HG02870 (cell line): ENCODE results near the gene WFDC9.
"Not testable (repeated sequence)": the region's sequence is repeated elsewhere in the genome, so short reads cannot be mapped to it uniquely, and the experiment has no call there.

Source experiments
- ATAC-seq: cut with Tn5 transposase; IDR thresholded peaks from one replicate; pipeline ENCODE4 v1.9.1; 2021; ENCODE audit warnings: mild to moderate bottlenecking, moderate library complexity; ENCODE audit not compliant: unreplicated experiment

Gene WFDC9

GRCh38 chr20:45593498-45593897 lies 37.6 kb downstream of the WFDC9 start:
- no peak for ATAC-seq

GRCh38 chr20:45592574-45593189 lies 38.4 kb downstream of the WFDC9 start:
- no peak for ATAC-seq

GRCh38 chr20:45589725-45590124 lies 41.4 kb downstream of the WFDC9 start:
- ATAC-seq, result no peak

GRCh38 chr20:45588800-45589199 lies 42.3 kb downstream of the WFDC9 start:
- ATAC-seq, result no peak

- ATAC-seq, result not testable (repeated sequence)
These were observed 45.1 kb downstream of the WFDC9 start for GRCh38 chr20:45585986-45586385.

- ATAC-seq, result not testable (repeated sequence)
These were observed 46.8 kb downstream of the WFDC9 start for GRCh38 chr20:45584294-45584693.

GRCh38 chr20:45583502-45583901 lies 47.6 kb downstream of the WFDC9 start:
- ATAC-seq, result no peak

- no peak for ATAC-seq
These were observed 49.4 kb downstream of the WFDC9 start for GRCh38 chr20:45581702-45582101.

GRCh38 chr20:45579184-45579583 lies 51.9 kb downstream of the WFDC9 start, which contains the start of gene WFDC8:
Gene WFDC8 (minus strand): TSS chr20:45579284. CDS start chr20:45579247, 37 bp downstream.
- ATAC-seq, result no peak

GRCh38 chr20:45578231-45578630 lies 52.9 kb downstream of the WFDC9 start:
- ATAC-seq, result no peak

GRCh38 chr20:45576995-45577394 lies 54.1 kb downstream of the WFDC9 start:
- no peak for ATAC-seq

GRCh38 chr20:45575931-45576330 lies 55.2 kb downstream of the WFDC9 start:
- ATAC-seq, result no peak

- ATAC-seq, result not testable (repeated sequence)
These were observed 61.4 kb downstream of the WFDC9 start for GRCh38 chr20:45569650-45570049.

- no peak for ATAC-seq
These were observed 66.3 kb downstream of the WFDC9 start for GRCh38 chr20:45564760-45565276.
